ENCODE measurements around the gene LRRC10. TPM values are rescaled to one million over a fixed set of nuclear protein-coding genes. Genes with fewer than 3 reads are reported as not detected.
"Not testable (repeated sequence)": the region's sequence is repeated elsewhere in the genome, so short reads cannot be mapped to it uniquely, and the experiment has no call there.

LRRC10 gene
- total RNA-seq, 1 donor from 2014 or later: 30.3 TPM

DNA sequence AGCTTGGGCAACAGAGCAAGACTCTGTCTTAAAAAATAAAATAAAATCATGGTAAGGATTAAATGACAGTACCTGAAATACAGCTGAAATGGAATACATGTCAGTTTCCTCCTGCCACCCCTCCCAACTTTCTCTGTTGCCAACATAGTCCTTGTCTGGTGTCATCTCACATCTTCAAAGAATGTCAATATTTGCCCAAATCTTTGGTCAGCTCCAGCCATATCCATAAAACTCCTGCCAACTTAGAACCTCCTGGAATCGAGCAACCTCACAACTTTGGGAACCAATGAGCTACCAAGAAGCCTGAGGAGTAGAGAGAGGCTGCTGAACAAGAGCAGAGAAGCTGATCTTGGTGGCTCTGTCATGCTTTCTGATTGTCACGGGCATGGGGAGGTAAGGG, 10.8 kb upstream of the LRRC10 start:
- DNase-seq (ENCODE audit: low spot score): no peak
- intact Hi-C loops (cut with DNase I): no loop called here

- intact Hi-C loops (cut with DNase I): no loop called here
Observed at GRCh38 chr12:69620921-69621320, 10.2 kb upstream of the LRRC10 start.

GRCh38 chr12:69620077-69620476, 9.4 kb upstream of the LRRC10 start:
- intact Hi-C loops (cut with DNase I): no loop called here
- no peak for DNase-seq (ENCODE audit: low spot score)

More at GRCh38 chr12:69620921-69621320, 10.2 kb upstream of the LRRC10 start:
- no peak for DNase-seq (ENCODE audit: low spot score)

DNA sequence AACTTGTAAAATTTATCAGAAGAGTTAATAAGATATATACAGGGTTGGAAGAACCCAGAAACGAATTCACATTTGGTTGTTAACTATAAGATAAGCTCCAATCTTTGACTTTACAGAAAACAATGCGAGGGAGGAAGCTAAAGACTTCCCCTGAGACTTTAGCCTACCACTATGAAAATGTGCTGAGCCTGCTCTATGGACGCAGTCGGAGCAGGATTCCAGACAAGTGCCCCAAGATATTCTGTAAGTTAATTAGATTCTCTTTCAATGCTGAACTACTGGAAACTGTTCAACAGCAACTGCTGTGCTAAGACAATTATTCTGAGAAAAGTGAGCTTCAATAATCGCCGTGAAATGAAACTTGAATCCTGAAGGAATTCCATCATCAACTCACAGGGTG, 8.3 kb upstream of the LRRC10 start:
- intact Hi-C loops (cut with DNase I): no loop called here
- no peak for DNase-seq (ENCODE audit: low spot score)

GRCh38 chr12:69616025-69616424, 5.3 kb upstream of the LRRC10 start:
- intact Hi-C loops (cut with DNase I): no loop called here
- no peak for DNase-seq (ENCODE audit: low spot score)

GRCh38 chr12:69613351-69613750, 2.6 kb upstream of the LRRC10 start:
- intact Hi-C loops (cut with DNase I): no loop called here
- DNase-seq (ENCODE audit: low spot score): no peak

DNA sequence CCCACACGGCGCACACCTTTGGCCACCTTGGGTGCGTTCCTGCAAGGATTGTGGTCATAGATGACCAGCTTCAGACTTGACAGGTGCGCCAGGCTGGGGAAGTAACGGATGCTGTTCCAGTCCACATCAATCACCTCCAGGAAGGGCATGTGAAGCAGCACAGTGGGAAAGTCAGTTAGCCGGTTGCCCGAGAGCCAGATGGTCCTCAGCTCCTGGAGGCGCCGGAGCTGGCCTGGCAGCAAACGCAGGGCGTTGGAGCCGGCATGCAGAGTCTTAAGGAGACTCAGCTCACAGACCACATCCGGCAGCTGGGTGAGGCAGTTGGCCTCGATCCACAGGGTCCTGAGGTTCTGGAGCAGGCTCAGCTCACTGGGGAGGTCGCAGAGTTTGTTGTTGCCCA, 581 bp downstream of the LRRC10 start:
- intact Hi-C loops (cut with DNase I): no loop called here
- no peak for DNase-seq (ENCODE audit: low spot score)

- intact Hi-C loops (cut with DNase I): no loop called here
- DNase-seq (ENCODE audit: low spot score): no peak
Observed at GRCh38 chr12:69608114-69608513, 2.6 kb downstream of the LRRC10 start.

DNA sequence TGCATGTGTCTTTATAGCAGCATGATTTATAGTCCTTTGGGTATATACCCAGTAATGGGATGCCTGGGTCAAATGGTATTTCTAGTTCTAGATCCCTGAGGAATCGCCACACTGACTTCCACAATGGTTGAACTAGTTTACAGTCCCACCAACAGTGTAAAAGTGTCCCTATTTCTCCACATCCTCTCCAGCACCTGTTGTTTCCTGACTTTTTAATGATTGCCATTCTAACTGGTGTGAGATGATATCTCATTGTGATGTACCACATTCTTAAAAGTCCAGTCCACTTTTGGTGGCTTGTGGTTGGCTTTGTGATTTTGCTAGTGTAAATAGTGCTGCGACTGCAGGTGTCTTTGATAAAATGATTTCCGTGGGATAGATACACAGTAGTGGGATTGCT, 6.4 kb downstream of the LRRC10 start:
- intact Hi-C loops (cut with DNase I); DNase-seq (ENCODE audit: low spot score): not testable (repeated sequence)

DNA sequence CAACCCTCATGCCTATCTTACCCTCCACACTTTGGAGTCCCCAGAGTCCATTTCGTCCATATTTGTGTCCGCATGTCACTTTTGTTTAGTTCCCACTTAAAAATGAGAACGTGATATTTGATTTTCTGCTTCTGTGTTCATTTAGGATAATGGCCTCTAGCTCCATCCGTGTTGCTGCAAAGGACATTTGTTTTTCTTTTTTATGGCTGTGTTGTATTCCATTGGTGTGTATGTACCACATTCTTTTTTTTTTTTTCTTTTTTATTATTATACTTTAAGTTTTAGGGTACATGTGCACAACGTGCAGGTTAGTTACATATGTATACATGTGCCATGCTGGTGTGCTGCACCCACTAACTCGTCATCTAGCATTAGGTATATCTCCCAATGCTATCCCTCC, 7.2 kb downstream of the LRRC10 start:
- intact Hi-C loops (cut with DNase I); DNase-seq (ENCODE audit: low spot score): not testable (repeated sequence)

GRCh38 chr12:69602954-69603353, 7.8 kb downstream of the LRRC10 start:
- no peak for DNase-seq (ENCODE audit: low spot score)
- intact Hi-C loops (cut with DNase I): no loop called here

GRCh38 chr12:69601962-69602685, 8.6 kb downstream of the LRRC10 start:
- DNase-seq (ENCODE audit: low spot score): no peak
- intact Hi-C loops (cut with DNase I): no loop called here

DNA sequence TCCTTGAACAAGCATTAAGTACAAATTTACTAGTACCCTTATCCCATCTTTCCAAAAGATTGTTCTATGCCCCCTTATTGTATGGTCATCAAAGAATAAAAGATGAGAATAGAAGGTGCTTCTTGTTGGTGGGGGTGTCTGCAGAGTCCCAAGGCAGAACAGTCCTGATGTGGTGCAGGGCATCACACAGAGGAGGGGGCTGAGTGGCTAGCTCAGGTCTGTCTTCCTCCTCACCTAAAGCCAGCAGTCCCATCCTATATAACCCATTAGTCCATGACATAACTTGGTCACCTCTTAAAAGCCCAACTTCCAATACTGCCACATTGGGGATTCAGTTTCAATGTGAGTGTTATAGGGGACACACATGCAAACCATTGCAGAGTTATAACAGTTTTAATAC, 9.9 kb downstream of the LRRC10 start:
- intact Hi-C loops (cut with DNase I): no loop called here
- no peak for DNase-seq (ENCODE audit: low spot score)

DNA sequence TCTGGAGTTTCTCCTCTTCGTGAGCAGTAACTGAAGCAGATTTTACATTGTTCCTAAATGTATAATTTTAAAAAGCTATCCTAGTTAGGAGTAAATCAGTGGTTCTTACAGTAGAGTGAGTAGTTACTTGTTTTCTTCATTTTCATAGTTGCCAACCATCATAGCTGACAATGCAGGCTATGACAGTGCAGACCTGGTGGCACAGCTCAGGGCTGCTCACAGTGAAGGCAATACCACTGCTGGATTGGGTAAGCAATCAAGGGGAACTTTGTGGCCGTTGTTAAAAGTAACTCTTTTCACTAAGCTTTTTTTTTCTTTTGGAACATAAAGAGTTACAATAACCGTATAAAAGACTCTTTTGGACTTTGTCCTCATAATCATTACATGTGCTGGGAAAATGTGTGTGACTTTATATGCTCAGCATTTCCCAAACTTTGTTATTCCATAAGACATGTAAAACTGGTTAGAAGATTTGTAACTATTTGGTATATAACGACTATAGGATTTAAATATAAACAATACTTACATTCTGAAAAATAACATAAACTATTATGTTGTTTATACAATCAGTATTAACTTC, 12.4 kb downstream of the LRRC10 start:
- no peak for DNase-seq (ENCODE audit: low spot score)
- intact Hi-C loops (cut with DNase I): no loop called here

GRCh38 chr12:69595689-69596088, 15.0 kb downstream of the LRRC10 start:
- no peak for DNase-seq (ENCODE audit: low spot score)
- intact Hi-C loops (cut with DNase I): no loop called here

GRCh38 chr12:69589082-69589481, 21.6 kb downstream of the LRRC10 start:
- DNase-seq (ENCODE audit: low spot score): no peak
- intact Hi-C loops (cut with DNase I): no loop called here

DNA sequence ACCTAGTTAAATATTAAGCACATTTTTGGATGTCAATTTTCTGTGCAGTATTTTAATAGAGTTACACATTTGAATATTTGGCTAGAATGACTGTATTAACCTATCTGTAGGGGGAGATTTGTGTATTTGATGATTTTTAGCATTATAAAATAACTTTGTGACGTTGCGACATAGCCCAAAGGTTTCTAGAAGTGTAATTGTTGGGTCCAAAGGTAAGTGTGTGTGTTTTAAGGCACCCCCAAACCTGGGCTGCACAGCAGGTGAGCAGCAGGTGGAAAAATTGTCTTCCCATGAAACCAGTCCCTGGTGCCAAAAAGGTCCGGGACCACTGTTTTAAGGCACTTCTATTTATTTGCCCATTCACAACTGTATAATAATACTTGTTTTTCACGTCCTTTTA, 22.2 kb downstream of the LRRC10 start:
- intact Hi-C loops (cut with DNase I): no loop called here
- no peak for DNase-seq (ENCODE audit: low spot score)

DNA sequence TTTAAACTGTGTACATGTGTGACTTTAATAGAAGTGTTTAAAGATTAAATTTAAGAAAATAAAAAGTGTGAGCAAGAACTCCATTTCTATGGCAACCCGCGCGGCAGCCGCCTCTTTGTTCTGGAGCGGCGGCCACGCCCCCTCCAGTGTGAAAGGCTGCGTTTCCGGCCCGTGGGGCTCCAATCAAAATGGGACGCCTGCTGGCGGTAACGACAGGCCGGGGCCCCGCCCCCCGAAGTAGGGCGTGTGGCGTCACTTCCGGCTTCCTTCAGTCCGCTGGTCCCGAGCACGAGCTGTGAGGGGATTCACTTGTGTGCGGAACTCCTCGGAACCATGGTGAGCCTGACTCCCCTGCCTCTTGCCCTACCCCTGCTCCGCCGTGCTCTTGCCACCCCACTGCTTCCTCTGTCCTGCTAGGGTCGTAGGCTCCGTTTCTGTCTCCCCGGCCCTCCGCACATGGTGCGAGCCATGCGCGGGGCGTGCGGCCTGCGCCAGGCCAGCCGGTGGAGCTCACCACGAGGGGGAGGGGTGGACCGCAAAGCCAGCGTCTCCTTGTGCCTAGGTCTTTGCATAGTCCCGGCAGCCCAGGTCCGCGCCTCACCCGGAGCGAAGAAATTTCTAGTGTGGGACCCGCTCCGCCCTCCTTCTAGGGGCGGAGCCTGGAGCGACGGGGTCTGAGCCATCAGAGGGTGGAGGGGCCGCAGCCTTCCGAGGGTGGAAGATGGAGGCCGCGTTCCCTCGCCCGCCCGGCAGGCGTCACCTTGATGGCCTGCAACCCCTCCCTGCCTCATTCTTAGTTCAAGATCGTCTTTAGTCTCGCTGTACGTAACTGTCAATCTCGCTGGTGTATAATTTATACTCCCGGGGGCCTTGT, 25.3 kb downstream of the LRRC10 start, which contains the start of gene CCT2:
CCT2 (plus strand) TSS at position 271 of the 874 bp plus-strand sequence; CDS start at position 334, 63 bp downstream.
- peak; percentile 99 for DNase-seq (ENCODE audit: low spot score)
- intact Hi-C loops (cut with DNase I): no loop called here

DNA sequence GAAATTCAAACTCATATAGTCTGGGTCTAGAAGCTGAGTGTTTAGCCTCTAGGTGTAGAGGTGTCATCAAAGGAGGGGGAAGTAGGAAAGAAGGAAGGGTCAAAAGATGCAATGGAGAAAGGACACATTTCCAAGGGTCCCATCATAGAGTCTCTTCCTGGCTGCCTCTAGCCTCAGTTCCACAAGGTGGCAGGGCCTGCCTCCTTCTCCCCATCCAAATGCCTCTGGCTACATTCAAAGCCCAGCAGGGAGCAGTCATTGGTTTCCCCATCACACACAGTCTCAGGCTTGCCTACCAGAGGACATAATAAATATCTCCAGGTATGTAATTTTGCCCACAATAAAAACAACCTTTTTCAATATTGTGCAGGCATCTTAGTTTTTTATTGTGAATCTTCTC, 27.5 kb downstream of the LRRC10 start:
- DNase-seq (ENCODE audit: low spot score): no peak
- intact Hi-C loops (cut with DNase I): no loop called here

DNA sequence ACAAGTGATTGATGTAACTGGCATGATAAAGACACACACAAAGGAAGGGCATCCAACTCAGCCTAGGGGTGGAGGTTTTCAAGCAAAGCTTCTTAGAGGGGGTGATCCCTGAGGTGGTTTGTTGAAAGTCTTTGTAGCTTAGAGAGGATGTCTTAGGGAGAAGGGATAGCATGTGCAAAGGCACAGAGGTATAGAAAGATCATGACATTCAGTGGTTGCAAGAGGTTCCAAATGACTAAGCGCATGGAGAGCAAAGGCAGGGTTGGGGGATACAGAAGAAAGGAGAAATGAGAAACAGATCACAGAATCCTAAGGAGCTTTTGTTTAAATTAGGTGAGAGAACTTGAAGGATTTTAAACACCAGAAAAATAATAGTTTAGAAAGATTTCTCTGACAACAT, 30.6 kb downstream of the LRRC10 start:
- intact Hi-C loops (cut with DNase I): no loop called here
- DNase-seq (ENCODE audit: low spot score): no peak

GRCh38 chr12:69579029-69579428, 31.7 kb downstream of the LRRC10 start:
- DNase-seq (ENCODE audit: low spot score): no peak
- intact Hi-C loops (cut with DNase I): no loop called here

Measured in cardiac septum (tissue), 1 donor.